HCEC 1CT (cell line): ENCODE data around the gene TFDP1.

Experiments used
- DNase-seq: peaks from one replicate; pipeline ENCODE4 v3.0.0-alpha.2; 2017

TFDP1 gene

GRCh38 chr13:113599391-113599790 is 14.8 kb downstream of the TFDP1 start:
- DNase-seq, result no peak

DNA sequence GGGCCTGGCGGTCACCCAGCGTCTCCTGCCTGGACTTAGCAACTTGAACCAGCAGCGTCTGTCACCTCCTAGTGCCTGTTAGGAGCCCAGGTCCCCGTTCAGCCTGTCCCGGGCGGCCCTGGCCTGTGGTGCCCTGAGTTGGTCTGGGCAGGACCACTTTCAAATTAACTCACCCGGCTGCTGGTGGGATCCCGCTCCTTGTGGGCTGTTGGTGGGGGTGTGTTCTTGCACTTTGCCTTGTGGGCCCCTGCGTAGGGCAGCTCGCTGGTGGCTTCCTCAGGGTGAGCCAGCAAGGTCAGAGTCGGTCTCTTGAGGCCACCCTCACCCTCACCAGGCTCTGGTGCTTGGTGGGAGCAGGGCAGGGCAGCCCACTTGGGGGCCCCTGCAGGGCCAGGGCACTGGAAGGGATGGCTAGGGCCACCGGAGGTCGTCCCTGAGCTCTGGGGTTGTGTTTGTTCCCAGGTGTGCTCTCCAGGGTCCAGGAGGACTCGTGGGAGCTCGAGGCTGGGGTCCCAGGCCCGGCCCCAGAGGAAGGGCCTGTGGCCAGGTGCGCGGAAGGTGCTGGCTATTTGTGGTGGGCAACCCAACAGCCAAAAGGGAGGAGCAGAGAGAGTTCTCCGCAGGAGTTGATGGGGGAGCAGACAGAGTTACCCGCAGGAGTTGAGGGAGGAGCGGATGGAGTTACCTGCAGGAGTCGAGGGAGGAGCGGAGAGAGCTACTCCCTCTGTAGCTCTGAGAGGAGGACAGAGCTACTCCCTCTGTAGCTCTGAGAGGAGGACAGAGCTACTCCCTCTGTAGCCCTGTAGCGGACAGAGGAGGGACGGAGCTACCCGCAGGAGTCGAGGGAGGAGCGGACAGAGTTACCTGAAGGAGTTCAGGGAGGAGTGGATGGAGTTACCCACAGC is 16.9 kb downstream of the TFDP1 start:
- DNase-seq, result no peak

DNA sequence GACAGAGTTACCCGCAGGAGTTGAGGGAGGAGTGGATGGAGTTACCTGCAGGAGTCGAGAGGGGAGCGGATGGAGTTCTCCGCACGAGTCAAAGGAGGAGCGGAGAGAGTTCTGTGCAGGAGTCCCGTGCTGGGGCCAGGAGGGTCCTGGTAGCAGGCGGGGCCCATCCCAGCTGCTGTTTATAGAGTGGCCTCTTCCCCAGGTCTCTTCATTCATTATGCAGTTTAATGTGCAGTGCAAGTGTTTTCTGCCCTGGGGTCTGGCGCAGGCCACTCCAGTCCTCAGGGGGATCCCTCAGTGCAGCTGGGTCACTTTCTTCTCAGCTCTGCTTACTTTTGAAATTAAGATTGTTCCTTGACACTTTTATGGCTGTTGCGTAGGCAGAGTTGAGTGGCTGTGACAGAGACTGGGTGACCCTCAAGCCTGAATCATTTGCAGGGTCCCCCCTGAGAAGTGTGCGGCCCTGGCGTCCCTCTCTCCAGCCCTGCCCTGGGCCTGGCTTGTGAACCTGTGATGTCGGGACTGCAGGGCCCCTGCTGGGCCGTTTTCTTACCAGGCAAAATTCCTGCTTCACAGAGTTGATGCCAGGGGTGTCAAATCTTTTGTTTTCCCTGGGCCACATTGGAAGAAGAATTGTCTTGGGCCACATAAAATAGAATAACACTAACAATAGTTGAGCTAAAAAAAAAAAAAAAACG is 17.9 kb downstream of the TFDP1 start:
- no peak for DNase-seq

- no peak for DNase-seq
Observed at GRCh38 chr13:113603116-113603710, 18.7 kb downstream of the TFDP1 start.

DNA sequence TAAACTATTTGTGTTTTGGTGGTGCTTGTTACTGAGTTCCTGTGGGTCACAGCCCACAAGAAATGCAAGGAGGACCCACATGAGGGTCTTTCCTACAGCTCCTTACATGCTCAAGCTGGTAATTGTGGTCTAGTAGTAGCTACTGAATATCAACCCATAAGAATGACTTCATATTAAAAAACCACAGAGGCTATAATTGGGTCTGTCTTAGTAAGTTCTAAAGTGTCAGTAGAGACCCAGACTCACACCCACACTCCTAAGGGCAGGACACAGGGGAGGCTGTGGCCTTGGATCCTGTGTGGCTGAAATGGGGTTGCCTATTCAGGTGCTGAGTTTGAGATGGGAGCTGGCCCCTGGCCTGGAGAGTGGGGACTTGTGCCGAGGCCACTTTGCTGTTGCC is 19.6 kb downstream of the TFDP1 start:
- DNase-seq, result no peak

GRCh38 chr13:113605461-113605860 is 20.9 kb downstream of the TFDP1 start:
- DNase-seq, result no peak

GRCh38 chr13:113605866-113606438 is 21.4 kb downstream of the TFDP1 start:
- DNase-seq, result no peak

GRCh38 chr13:113607056-113607888 is 22.7 kb downstream of the TFDP1 start:
- no peak for DNase-seq

- no peak for DNase-seq
Observed at GRCh38 chr13:113607889-113608635, 23.5 kb downstream of the TFDP1 start.

DNA sequence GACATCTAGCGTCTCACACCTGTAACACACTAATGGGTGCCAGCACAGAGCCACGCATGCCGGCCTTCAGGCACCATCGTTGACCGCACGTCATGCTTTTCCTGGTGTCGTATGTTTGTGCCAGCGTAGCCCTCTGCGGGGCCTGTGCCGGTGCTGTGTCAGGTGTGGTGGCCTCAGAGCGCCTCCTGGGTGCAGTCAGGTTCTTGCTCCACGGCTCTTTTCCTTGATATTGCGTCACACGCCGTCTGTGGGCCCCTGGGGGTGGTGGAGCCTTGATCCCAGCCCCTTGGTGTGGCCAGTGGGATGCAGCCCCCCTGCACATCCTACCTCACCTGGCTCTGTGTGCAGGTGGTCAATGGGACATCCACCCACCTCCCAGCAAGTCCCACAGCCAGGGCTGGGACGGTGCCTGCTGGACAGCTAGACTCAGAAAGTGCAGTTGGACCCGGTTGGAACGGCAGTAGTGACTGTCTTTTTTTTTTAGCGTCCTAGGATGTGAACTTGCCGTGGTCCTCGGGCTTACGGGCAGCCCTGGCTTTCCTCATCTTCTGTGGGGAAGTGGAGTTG is 24.5 kb downstream of the TFDP1 start:
- no peak for DNase-seq

- no peak for DNase-seq
Observed at GRCh38 chr13:113609616-113610015, 25.1 kb downstream of the TFDP1 start.

DNA sequence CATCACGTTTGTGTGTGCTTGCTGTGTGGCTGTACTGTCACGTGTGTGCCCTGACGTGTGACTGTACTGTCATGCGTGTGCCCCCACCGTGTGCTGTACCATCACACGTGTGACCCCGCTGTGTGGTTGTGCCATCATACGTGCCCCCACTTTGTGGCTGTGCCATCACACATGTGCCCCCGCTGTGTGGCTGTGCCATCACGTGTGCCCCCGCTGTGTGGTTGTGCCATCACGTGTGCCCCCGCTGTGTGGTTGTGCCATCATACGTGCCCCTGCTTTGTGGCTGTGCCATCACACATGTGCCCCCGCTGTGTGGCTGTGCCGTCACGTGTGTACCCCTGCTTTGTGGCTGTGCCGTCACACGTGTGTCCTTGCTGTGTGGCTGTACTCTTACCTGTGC is 25.7 kb downstream of the TFDP1 start:
- no peak for DNase-seq

- DNase-seq, result no peak
Observed at GRCh38 chr13:113611996-113612395, 27.4 kb downstream of the TFDP1 start.

DNA sequence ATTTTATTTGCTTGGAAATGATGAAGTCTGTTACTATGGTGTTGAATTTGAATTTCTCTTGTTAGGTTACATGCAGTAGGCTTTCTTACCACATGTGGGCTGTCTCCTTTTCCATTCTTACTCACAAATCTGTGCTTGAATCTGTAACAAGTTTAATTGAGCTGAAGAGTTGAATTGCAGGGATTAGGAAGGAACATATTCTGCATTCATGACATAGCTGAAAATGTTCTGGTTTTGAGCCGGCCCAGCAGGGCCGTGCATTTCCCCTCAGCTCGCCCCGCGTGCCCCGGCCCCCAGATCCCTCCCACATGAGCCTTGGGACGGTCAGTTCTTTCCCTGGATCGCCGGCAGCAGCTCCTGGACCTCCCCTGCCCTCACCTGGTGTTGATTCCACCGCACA is 28.1 kb downstream of the TFDP1 start:
- no peak for DNase-seq

- DNase-seq, result no peak
Observed at GRCh38 chr13:113613789-113614379, 29.3 kb downstream of the TFDP1 start.

DNA sequence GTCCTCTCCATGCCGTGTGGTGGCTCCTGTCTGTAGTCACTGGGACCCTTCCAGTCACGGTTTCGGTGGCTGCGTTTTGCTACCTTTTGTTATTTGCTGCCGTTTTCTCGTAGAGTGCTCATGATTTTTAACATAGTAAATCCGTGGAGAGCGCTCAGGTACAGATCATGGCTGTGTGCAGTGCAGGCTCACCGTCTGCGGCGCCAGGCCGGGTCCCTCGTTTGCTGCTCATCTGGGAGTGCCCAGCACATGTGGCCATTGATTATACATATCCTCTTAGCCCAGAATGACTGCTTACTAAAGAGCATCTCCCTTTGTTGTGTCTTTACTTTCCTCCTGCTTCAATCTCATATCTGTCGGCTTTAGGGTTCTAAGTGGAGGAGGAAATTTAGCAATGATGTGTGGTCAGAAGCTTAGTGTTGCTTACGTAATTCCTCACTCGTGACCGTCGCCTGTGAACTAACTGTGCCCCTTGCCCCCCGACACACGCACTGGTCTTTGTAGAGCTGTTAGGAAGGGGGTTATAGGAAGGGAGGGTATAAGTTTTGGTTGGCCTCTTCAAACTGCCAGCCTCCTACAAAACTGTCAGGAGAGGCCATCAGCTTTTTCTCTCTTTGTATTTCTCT is 31.8 kb downstream of the TFDP1 start:
- no peak for DNase-seq

DNA sequence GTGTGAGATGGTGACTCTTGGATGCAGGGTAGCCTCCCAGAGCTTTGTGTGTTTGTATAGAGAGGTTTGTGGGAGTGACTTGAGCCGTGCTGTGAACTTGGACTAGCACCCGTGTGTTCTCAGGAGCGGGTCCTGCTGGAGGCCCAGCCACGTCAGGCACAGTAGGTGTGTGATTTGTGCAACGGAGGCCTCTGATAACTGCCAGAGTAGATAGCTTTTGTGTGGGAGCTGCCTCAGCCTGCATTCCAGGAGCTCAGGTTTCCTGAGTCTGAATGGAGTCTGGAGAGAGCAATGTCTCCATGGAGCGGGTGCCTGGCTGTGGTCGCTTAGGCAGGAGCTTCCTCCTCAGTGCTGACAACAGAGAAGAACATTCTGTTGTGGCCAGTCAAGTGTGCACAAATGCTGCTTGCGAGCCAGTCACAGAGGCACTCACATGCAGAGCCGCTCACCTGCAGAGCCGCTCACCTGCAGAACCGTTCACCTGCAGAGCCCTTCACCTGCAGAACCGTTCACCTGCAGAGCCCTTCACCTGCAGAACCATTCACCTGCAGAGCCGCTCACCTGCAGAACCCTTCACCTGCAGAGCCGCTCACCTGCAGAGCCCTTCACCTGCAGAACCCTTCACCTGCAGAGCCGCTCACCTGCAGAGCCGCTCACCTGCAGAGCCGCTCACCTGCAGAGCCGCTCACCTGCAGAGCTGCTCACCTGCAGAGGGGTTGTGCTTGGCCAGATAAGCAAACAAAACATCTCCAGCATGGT is 32.6 kb downstream of the TFDP1 start:
- no peak for DNase-seq

- DNase-seq, result no peak
Observed at GRCh38 chr13:113617961-113618360, 33.4 kb downstream of the TFDP1 start.

- no peak for DNase-seq
Observed at GRCh38 chr13:113618455-113618854, 33.9 kb downstream of the TFDP1 start.
